Measurements from ENCODE around the gene LARP4B.

LARP4B gene

DNA sequence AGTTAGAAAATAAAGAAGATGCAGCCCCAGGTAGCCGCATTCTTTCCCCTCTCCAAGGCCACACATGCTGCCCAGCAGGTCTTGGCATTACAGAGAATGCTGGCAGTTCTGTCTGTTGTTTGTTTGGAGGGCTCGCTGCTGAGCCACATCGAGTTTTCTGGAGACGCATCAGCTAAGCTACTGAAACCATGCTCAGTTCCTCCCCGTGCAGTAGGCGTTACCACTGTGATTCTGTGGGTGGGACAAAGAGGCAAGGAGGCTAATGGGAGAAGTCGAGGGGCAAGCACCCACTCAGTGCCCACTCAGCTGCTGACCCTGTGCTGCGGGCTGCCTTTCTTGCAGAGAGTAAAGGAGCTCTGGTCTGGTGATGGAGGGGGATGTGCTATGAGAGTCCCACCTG is 41.3 kb upstream of the LARP4B start:
- TF ChIP-seq, protein P1, sequence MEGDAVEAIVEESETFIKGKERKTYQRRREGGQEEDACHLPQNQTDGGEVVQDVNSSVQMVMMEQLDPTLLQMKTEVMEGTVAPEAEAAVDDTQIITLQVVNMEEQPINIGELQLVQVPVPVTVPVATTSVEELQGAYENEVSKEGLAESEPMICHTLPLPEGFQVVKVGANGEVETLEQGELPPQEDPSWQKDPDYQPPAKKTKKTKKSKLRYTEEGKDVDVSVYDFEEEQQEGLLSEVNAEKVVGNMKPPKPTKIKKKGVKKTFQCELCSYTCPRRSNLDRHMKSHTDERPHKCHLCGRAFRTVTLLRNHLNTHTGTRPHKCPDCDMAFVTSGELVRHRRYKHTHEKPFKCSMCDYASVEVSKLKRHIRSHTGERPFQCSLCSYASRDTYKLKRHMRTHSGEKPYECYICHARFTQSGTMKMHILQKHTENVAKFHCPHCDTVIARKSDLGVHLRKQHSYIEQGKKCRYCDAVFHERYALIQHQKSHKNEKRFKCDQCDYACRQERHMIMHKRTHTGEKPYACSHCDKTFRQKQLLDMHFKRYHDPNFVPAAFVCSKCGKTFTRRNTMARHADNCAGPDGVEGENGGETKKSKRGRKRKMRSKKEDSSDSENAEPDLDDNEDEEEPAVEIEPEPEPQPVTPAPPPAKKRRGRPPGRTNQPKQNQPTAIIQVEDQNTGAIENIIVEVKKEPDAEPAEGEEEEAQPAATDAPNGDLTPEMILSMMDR (IDR thresholded peaks at IDR 0.05; ENCODE audit: extremely low read depth, insufficient read depth, missing control alignments), result no peak
- in situ Hi-C loops (cut with MboI; ENCODE audit: low pct_unique_long_range_greater_than_20kb, low sequenced_read_pairs, unreplicated experiment), result no loop called here
- DNase-seq (ENCODE audit: low spot score), result no peak

DNA sequence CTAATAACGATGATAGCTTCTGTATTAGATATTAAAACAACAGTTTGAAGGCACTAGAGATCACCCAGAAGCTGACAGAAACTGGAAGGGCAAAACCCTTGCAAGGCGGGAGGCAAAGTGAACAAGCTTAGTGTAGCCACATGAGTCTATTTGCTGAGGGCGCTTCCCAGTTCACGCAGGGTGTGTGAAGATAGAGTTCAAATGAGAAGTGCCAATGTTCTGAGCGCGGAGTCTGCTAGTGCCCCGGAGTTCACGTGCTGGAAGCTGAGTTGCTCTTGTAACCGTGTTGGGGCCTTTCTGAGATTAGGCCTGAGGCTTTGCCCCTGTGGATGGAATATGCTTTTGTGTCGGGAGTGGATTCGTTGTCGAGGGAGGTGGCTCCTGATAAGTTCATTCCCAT is 40.1 kb upstream of the LARP4B start:
- DNase-seq (ENCODE audit: low spot score), result no peak
- TF ChIP-seq, protein P1 (IDR thresholded peaks at IDR 0.05; ENCODE audit: extremely low read depth, insufficient read depth, missing control alignments), result no peak
- in situ Hi-C loops (cut with MboI; ENCODE audit: low pct_unique_long_range_greater_than_20kb, low sequenced_read_pairs, unreplicated experiment), result no loop called here

DNA sequence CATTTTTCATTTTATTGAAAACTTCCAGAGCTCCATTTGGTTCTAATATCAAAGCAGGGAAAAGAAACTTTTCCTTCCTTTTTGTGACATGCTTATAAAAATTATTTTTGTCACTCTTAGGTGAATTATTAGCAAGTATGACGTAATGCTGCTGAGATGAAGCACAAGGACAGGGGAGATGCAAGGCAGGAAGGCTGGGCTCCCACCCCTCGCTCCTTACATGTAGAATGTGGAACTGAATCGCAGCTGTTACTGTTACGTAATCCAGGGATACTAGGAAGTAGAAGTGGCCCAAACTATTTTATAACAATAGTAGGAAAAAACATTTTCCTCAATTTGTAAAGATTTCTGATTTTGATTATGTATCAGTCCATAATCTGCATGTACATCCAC is 39.6 kb upstream of the LARP4B start:
- DNase-seq (ENCODE audit: low spot score), result no peak
- TF ChIP-seq, protein P1 (IDR thresholded peaks at IDR 0.05; ENCODE audit: extremely low read depth, insufficient read depth, missing control alignments), result no peak

DNA sequence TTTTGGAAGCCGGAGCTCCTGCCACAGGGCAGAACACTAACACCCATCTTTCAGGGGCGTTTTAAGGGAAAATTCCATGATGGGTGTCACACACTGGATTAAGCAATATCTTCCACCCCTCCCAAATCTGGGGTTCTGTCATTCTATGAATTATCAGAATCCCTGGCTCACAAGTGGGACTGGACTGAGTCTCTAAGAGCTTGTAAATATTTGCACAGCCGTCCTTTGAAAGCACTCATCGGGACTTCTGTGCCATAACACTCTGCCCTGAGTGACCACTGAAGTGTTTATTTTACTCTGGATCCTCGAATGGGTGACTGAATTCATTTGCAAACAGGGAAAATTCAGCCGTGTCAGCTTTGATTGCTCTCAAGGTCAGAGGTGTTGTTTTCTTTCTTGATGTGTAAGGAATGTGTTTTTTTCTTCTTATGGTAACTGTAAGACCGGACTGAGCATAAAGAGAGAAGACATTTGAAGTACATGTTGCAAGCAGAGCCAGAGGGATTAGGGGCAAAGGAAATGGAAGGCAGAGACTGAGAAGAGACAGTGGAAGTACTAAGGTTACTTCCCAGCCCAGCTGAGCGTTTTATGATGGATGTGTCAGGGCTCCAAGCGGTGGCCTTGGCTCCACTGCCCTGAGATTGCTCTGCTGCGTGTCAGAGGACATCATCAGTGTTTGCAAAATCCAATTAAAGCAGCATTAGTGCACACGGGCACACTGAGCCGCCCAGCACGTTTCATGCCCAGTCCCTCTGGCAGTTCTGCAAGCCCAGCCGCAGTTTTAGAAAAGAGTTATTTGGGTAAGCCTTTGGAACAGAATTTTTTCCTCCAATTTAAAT is 39.0 kb upstream of the LARP4B start:
- TF ChIP-seq, protein P1 (IDR thresholded peaks at IDR 0.05; ENCODE audit: extremely low read depth, insufficient read depth, missing control alignments), result no peak
- DNase-seq (ENCODE audit: low spot score), result no peak
- in situ Hi-C loops (cut with MboI; ENCODE audit: low pct_unique_long_range_greater_than_20kb, low sequenced_read_pairs, unreplicated experiment), result no loop called here

More for the DNA sequence above, 39.6 kb upstream of the LARP4B start:
- in situ Hi-C loops (cut with MboI; ENCODE audit: low pct_unique_long_range_greater_than_20kb, low sequenced_read_pairs, unreplicated experiment), result no loop called here

DNA sequence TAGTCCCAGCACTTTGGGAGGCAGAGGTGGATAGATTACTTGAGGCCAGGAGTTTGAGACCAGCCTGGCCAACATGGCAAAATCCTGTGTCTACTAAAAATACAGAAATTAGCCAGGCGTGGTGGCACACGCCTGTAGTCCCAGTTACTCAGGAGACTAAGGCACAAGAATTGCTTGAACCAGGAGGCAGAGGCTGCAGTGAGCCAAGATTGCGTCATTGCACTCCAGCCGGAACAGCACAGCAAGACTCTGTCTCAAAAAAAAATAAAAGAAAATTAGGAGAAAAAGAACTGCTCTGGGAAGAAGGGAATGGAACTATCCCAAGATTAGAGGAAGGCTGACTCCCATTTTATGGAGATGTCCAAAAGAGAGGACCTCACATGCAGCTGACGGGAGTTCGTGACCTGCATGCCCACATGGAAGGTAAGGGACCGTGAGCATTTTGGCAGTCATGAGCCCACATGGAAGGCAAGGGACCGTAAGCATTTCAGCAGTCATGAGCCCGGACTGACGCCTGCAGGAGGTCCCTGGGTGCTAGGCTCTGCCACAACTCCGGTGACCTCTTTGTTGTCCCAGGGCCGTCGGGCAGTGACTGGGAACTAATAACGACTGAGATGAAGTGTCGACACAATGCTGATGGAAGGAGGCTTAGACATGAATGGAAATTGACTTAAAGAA is 38.1 kb upstream of the LARP4B start:
- no peak for DNase-seq (ENCODE audit: low spot score)
- in situ Hi-C loops (cut with MboI; ENCODE audit: low pct_unique_long_range_greater_than_20kb, low sequenced_read_pairs, unreplicated experiment), result no loop called here

DNA sequence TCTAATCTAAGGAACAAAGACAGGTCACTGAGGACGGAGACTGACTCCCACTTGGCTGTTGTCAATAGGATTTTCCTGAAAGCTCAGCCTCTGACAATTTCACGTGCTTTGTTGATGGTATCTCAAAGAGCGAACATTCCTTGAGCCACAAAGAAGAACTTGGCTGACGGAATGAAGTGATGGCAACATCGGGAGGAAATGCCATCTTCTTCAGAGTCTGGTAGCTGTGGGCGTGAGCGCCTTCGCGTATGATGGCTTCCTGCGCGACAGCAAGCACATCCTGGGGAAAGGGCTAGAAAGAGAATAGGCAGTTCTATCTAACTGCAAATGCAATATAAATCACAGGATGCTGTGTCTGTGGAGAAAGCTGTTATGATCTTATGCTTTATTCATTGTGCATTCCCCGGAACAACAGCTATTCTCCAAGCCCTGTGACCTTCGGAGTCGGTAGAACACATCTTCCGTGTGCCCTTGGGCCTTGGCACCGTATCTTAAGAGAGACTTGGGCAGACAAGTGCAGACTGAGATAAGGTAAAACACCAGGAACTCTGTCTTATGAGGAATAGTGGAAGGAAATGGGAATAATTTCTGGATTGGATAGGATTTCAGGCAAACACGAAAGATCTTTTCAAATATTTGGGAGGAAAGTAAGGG is 37.2 kb upstream of the LARP4B start:
- TF ChIP-seq, protein P1 (IDR thresholded peaks at IDR 0.05; ENCODE audit: extremely low read depth, insufficient read depth, missing control alignments), result no peak
- in situ Hi-C loops (cut with MboI; ENCODE audit: low pct_unique_long_range_greater_than_20kb, low sequenced_read_pairs, unreplicated experiment), result no loop called here

More for the DNA sequence above, 38.1 kb upstream of the LARP4B start:
- TF ChIP-seq, protein P1 (IDR thresholded peaks at IDR 0.05; ENCODE audit: extremely low read depth, insufficient read depth, missing control alignments), result no peak

More for the DNA sequence above, 37.2 kb upstream of the LARP4B start:
- no peak for DNase-seq (ENCODE audit: low spot score)
